Neuronal stem cell (in vitro differentiated cells): ENCODE data around the gene GPR143.

Experiments used
- DNase-seq: peaks from one replicate; pipeline ENCODE4 v3.0.0-alpha.2; 2013; ENCODE audit warnings: low spot score
- H2AFZ ChIP-seq: one replicate; pipeline ENCODE4 v1.6.1; 2013; ENCODE audit warnings: mild to moderate bottlenecking, low read length, inconsistent platforms
- H2AK5ac ChIP-seq: 2 replicates; pipeline ENCODE4 v1.6.1; 2013; ENCODE audit warnings: low read depth, mild to moderate bottlenecking, inconsistent platforms, low read length, moderate library complexity, mixed read lengths
- H2BK120ac ChIP-seq: 2 replicates; pipeline ENCODE4 v1.6.1; 2013; ENCODE audit warnings: low read depth, mild to moderate bottlenecking, inconsistent platforms, low read length, moderate library complexity, mixed read lengths
- H2BK12ac ChIP-seq: one replicate; pipeline ENCODE4 v1.6.1; 2013; ENCODE audit warnings: low read length, inconsistent platforms
- H2BK15ac ChIP-seq: 2 replicates; pipeline ENCODE4 v1.6.1; 2013; ENCODE audit warnings: mild to moderate bottlenecking, low read length, inconsistent platforms, mixed read lengths
- H2BK5ac ChIP-seq: one replicate; pipeline ENCODE4 v1.6.1; 2013; ENCODE audit warnings: inconsistent platforms, mild to moderate bottlenecking, low read length, moderate library complexity
- H3K14ac ChIP-seq: one replicate; pipeline ENCODE4 v1.6.1; 2013; ENCODE audit warnings: low read length, inconsistent platforms
- H3K18ac ChIP-seq: 2 replicates; pipeline ENCODE4 v1.6.1; 2013; ENCODE audit warnings: low read length, inconsistent platforms
- H3K23ac ChIP-seq: 2 replicates; pipeline ENCODE4 v1.6.1; 2013; ENCODE audit warnings: low read depth, mild to moderate bottlenecking, mixed read lengths, low read length, inconsistent platforms; ENCODE audit not compliant: poor library complexity
- H3K27ac ChIP-seq: replicated peaks from 3 replicates; pipeline ENCODE4 v1.5.1; 2013; ENCODE audit warnings: low read length, inconsistent platforms
- H3K27me3 ChIP-seq, 3 experiments: 2 replicates each; pipeline ENCODE4 v1.6.1; 2013; ENCODE audit warnings: low read length in 3 of 3, mild to moderate bottlenecking in 2 of 3, inconsistent platforms in 1 of 3, low read depth in 1 of 3, mixed read lengths in 1 of 3, moderate library complexity in 1 of 3; ENCODE audit not compliant: control insufficient read depth in 3 of 3, insufficient read depth in 3 of 3
- H3K36me3 ChIP-seq, 2 donors: replicated peaks in 1 of 2; 2 replicates each; pipeline ENCODE4 v1.6.1; 2013; ENCODE audit warnings: low read length in 2 of 2; ENCODE audit not compliant: control insufficient read depth in 2 of 2, insufficient read depth in 2 of 2
- H3K4ac ChIP-seq: 2 replicates; pipeline ENCODE4 v1.6.1; 2013; ENCODE audit warnings: inconsistent platforms, mild to moderate bottlenecking, low read length, moderate library complexity
- H3K4me1 ChIP-seq, 2 donors: 1 replicate in 1 of 2; 2 replicates in 1 of 2; pipeline ENCODE4 v1.6.1; 2013; ENCODE audit warnings: low read length in 2 of 2, low read depth in 1 of 2; ENCODE audit not compliant: control insufficient read depth in 2 of 2, insufficient read depth in 1 of 2
- H3K4me2 ChIP-seq: one replicate; pipeline ENCODE4 v1.6.1; 2013; ENCODE audit warnings: mild to moderate bottlenecking, low read length, inconsistent platforms; ENCODE audit not compliant: insufficient read depth, poor library complexity, severe bottlenecking
- H3K4me3 ChIP-seq, 2 donors: 2 replicates each; pipeline ENCODE4 v1.5.1; 2013; ENCODE audit warnings: low read length in 2 of 2, mild to moderate bottlenecking in 2 of 2, inconsistent platforms in 1 of 2, moderate library complexity in 1 of 2
- H3K79me1 ChIP-seq: one replicate; pipeline ENCODE4 v1.6.1; 2013; ENCODE audit warnings: low read depth, mild to moderate bottlenecking, inconsistent platforms, low read length, moderate library complexity
- H3K9ac ChIP-seq: one replicate; pipeline ENCODE4 v1.6.1; 2013; ENCODE audit warnings: mild to moderate bottlenecking, low read depth, low read length, inconsistent platforms; ENCODE audit not compliant: poor library complexity
- H3K9me3 ChIP-seq, 2 donors: replicated peaks in 1 of 2; 2 replicates each; pipeline versions ENCODE3 to v1.6.1; 2013; ENCODE audit warnings: low read length in 2 of 2, mild to moderate bottlenecking in 2 of 2, inconsistent platforms in 1 of 2, low read depth in 1 of 2, mixed read lengths in 1 of 2, moderate library complexity in 1 of 2; ENCODE audit not compliant: control insufficient read depth in 2 of 2, insufficient read depth in 1 of 2
- H4K8ac ChIP-seq: one replicate; pipeline ENCODE4 v1.6.1; 2013; ENCODE audit warnings: low read depth, mild to moderate bottlenecking, inconsistent platforms, low read length, moderate library complexity
- H4K91ac ChIP-seq: one replicate; pipeline ENCODE4 v1.6.1; 2013; ENCODE audit warnings: low read length, low read depth, mild to moderate bottlenecking, inconsistent platforms; ENCODE audit not compliant: poor library complexity
- WGBS, 2 donors: extraction: QIAGEN DNeasy Blood & Tissue Kit; methylation state at CpG; one replicate each; pipeline ENCODE4 v1.1.7; 2013; ENCODE audit warnings: missing lambda C conversion rate in 2 of 2, mixed read lengths in 1 of 2; ENCODE audit not compliant: insufficient read length in 2 of 2, insufficient replicate concordance in 1 of 2; ENCODE audit errors: extremely low coverage in 2 of 2; 5-methylcytosine and 5-hydroxymethylcytosine counted together

Gene GPR143

DNA sequence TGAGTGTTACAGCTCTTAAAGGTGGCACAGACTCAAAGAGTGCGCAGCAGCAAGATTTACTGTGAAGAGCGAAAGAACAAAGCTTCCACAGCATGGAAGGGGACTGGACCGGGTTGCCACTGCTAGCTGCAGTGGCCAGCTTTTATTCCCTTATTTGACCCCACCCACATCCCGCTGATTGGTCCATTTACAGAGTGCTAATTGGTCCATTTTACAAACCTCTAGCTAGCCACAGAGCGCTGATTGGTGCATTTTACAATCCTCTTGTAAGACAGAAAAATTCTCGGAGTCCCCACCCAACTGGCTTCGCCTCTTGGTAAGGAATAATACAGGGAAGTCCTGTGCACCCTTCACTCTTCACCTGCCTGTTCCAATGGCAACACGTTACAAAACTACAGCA lies 18.7 kb upstream of the GPR143 start:
- H3K4me1 ChIP-seq: peaks cover 3 to 8% of the 10 kb centered on the region in 2 donors
- no peaks in the 10 kb centered on the region for H3K27me3 ChIP-seq
- H3K9me3 ChIP-seq: peaks cover 0 to 2% of the 10 kb centered on the region in 2 donors
- no peak overlapping the region for H3K4me2 ChIP-seq
- H2AFZ ChIP-seq: no peak overlapping the region
- no peak overlapping the region for H4K91ac ChIP-seq
- H3K79me1 ChIP-seq: no peaks in the 10 kb centered on the region
- no peak overlapping the region for H3K23ac ChIP-seq
- H4K8ac ChIP-seq: no peak overlapping the region
- H2AK5ac ChIP-seq: no peak overlapping the region
- H3K18ac ChIP-seq: no peak overlapping the region
- no peak for DNase-seq
- H3K9ac ChIP-seq: no peak overlapping the region
- WGBS, 2 donors: no CpG with 5 or more reads among the region's 8 CpGs
- H3K4me3 ChIP-seq: no peak overlapping the region
- H3K4ac ChIP-seq: no peak overlapping the region
- H3K36me3 ChIP-seq: no peaks in the 10 kb centered on the region
- no peak overlapping the region for H3K14ac ChIP-seq
- H3K27ac ChIP-seq: no peak overlapping the region
- no peak overlapping the region for H2BK120ac ChIP-seq
- no peak overlapping the region for H2BK12ac ChIP-seq
- no peak overlapping the region for H2BK5ac ChIP-seq
- no peak overlapping the region for H2BK15ac ChIP-seq

DNA sequence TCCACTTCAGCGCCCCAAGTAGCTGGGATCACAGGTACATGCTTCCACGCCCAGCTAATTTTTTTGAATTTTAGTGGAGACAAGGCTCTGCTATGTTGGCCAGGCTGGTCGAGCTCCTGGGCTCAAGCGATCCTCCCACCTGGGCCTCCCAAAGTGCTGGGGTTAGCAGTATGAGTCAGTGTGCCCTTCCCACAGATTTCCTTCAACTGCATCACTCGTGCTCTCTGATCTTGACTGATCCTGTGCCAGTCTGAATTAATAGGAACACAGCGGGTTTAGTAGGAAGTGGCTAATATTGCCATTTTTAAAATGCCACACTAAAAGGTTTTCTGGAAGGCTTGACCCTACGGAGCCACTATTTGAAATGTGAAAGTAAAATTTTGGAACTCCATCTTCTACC lies 16.3 kb upstream of the GPR143 start:
- H4K8ac ChIP-seq: no peak overlapping the region
- H3K4ac ChIP-seq: no peak overlapping the region
- no peak for DNase-seq
- H3K18ac ChIP-seq: no peak overlapping the region
- H3K23ac ChIP-seq: no peak overlapping the region
- H3K9me3 ChIP-seq: peaks cover 0 to 2% of the 10 kb centered on the region in 2 donors
- no peak overlapping the region for H3K14ac ChIP-seq
- no CpG with 5 or more reads among the region's 7 CpGs for WGBS, 2 donors
- H2AK5ac ChIP-seq: no peak overlapping the region
- H3K27me3 ChIP-seq: no peaks in the 10 kb centered on the region
- peaks cover 2% of the 10 kb centered on the region for H3K79me1 ChIP-seq
- no peak overlapping the region for H3K4me3 ChIP-seq
- no peak overlapping the region for H2BK15ac ChIP-seq
- no peak overlapping the region for H3K9ac ChIP-seq
- H3K27ac ChIP-seq: no peak overlapping the region
- H2AFZ ChIP-seq: no peak overlapping the region
- no peak overlapping the region for H2BK12ac ChIP-seq
- no peak overlapping the region for H4K91ac ChIP-seq
- H3K4me2 ChIP-seq: no peak overlapping the region
- H2BK120ac ChIP-seq: no peak overlapping the region
- no peak overlapping the region for H2BK5ac ChIP-seq
- H3K4me1 ChIP-seq: peaks cover 0 to 1% of the 10 kb centered on the region in 2 donors
- no peaks in the 10 kb centered on the region for H3K36me3 ChIP-seq

DNA sequence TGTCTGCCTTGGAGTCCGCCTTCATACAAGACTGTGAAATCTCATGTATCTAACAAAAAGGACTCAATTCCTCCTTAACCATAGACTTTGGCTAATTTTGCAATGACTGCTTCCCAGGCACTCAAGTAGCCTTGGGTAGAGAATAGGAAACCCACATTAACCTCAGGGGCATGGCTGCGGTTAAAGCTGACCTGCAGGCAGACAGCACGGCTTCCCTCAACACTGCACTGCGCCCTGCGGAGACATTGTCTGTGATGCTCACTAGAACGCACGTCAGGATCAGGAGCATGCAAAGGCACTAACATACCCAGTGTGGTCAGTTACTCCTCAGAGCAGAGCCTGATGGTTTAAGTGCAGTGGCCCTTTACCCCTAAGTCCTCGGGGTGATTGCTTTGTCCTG lies 10.3 kb upstream of the GPR143 start:
- H3K23ac ChIP-seq: no peak overlapping the region
- H2BK120ac ChIP-seq: no peak overlapping the region
- H4K91ac ChIP-seq: no peak overlapping the region
- H3K36me3 ChIP-seq: no peaks in the 10 kb centered on the region
- H2BK5ac ChIP-seq: no peak overlapping the region
- H2BK15ac ChIP-seq: no peak overlapping the region
- no peak overlapping the region for H2AK5ac ChIP-seq
- peaks cover 2% of the 10 kb centered on the region for H3K79me1 ChIP-seq
- H3K9me3 ChIP-seq: no peaks in the 10 kb centered on the region
- no peak overlapping the region for H3K14ac ChIP-seq
- H3K18ac ChIP-seq: no peak overlapping the region
- H3K27ac ChIP-seq: no peak overlapping the region
- H3K4me2 ChIP-seq: no peak overlapping the region
- peaks cover 5 to 6% of the 10 kb centered on the region in 2 donors for H3K4me1 ChIP-seq
- no peak overlapping the region for H2AFZ ChIP-seq
- no peak overlapping the region for H2BK12ac ChIP-seq
- no peak overlapping the region for H3K4ac ChIP-seq
- WGBS, 2 donors: no CpG with 5 or more reads among the region's 8 CpGs
- no peaks in the 10 kb centered on the region for H3K27me3 ChIP-seq
- DNase-seq: no peak
- no peak overlapping the region for H3K4me3 ChIP-seq
- H3K9ac ChIP-seq: peak overlapping the region; percentile 12
- no peak overlapping the region for H4K8ac ChIP-seq

DNA sequence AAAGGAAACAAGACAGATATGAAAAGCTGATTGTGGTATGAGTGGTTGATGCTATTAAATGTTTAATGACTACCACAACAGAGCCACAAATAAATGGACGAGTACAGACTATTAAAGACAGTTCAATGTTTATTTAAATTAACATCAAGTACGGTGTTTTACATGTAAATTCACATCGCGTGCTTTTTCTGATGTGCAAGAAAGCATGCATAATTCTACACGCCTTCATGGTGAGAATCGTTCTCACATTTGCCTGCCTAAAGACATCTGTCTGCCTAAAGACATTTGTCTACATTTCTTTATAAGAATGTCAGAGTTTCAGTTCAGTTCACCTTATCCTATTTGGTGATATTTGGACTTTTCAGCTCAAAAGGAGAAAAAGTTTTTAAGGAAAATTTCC lies 7.3 kb upstream of the GPR143 start:
- no peak for DNase-seq
- Histone ChIP-seq H3K4me3 (no peak overlapping the region), H3K27me3 (no peaks in the 10 kb centered on the region), H3K79me1 (no peaks in the 10 kb centered on the region), H3K9me3 (no peaks in the 10 kb centered on the region), H3K23ac (no peak overlapping the region), H3K18ac (no peak overlapping the region), H2BK120ac (no peak overlapping the region), H4K91ac (no peak overlapping the region), H2BK12ac (no peak overlapping the region), H2AK5ac (no peak overlapping the region), H3K14ac (no peak overlapping the region), H3K4me1 (peaks cover 5 to 6% of the 10 kb centered on the region in 2 donors), H4K8ac (no peak overlapping the region), H3K4me2 (no peak overlapping the region), H2BK15ac (no peak overlapping the region), H2BK5ac (no peak overlapping the region), H3K9ac (no peak overlapping the region), H3K4ac (no peak overlapping the region), H3K36me3 (no peaks in the 10 kb centered on the region), H3K27ac (no peak overlapping the region), H2AFZ (no peak overlapping the region)
- no CpG with 5 or more reads among the region's 6 CpGs for WGBS, 2 donors
